KOPT-K1 (cell line): ENCODE data around the gene IL11RA.

Experiments
- H3K27ac ChIP-seq: fragments of 200-600 bp; sonication (generic); 2 replicates; pipeline ENCODE4 v1.5.1; 2016; ENCODE audit warnings: antibody characterized with exemption, mild to moderate bottlenecking, low read depth, low read length; ENCODE audit not compliant: poor library complexity, severe bottlenecking
- H3K36me3 ChIP-seq: fragments of 200-600 bp; sonication (generic); 2 replicates; pipeline ENCODE4 v1.5.1; 2017; ENCODE audit warnings: antibody characterized with exemption, mild to moderate bottlenecking, low read length, moderate library complexity; ENCODE audit not compliant: insufficient read depth
- H3K9me3 ChIP-seq: fragments of 200-600 bp; sonication (generic); 2 replicates; pipeline ENCODE4 v1.5.1; 2017; ENCODE audit warnings: antibody characterized with exemption, low read length, mild to moderate bottlenecking; ENCODE audit not compliant: insufficient read depth, poor library complexity, severe bottlenecking

The IL11RA gene

DNA sequence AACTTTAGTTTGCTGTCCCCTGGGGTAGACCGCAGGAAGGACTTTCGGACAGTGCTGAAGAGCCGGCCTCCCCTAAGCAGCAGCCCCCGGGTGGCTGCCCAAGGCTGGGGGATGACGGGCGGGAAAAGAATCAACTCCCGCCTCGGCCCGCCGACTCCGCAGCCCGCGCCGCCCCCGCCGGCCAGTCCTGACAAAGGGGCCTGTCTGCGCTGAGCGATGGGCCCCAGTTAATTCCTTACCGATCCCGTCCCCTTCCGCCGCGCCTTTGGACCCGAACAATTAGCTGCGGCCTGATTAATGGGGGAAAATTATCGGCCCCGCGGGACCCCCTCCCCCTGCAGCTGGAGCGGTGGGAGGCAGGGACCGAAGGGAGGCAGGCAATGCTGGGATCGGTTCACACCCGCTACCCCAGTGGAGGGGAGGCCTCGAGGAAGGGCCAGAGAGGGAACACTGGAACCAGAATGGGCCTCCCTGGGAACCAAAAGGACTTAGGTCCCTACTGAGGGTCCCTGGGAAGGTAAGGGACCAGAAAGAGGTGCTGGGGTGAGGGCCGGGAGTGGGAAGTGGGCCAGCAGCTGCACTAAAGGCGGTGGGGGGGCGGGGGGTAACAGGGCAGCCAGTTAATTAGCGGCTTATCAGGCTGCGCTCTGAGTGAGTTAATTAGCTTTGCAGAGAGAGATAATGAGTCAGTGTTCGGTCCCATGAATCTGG lies 27.4 kb upstream of the IL11RA start:
- H3K9me3 ChIP-seq: no peaks in the 10 kb centered on the region
- H3K27ac ChIP-seq: no peak overlapping the region

DNA sequence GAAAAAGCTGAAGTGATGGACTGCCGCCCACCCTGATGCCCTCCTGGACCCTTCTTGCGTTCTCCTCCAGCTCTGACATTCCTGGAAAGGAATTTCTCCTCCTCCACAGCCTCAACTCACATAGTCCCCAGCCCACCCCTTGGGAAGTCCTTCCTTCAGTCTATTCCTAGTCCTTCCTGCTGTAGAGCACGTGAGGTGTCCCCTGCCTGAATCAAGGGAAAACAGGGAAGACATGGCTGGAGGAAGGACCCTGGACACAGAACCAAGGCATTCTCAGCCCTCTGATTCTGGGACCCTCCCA lies 26.8 kb upstream of the IL11RA start:
- H3K36me3 ChIP-seq: no peaks in the 10 kb centered on the region
- H3K27ac ChIP-seq: no peak overlapping the region
- no peaks in the 10 kb centered on the region for H3K9me3 ChIP-seq

More for the DNA sequence above, 27.4 kb upstream of the IL11RA start:
- H3K36me3 ChIP-seq: no peaks in the 10 kb centered on the region

DNA sequence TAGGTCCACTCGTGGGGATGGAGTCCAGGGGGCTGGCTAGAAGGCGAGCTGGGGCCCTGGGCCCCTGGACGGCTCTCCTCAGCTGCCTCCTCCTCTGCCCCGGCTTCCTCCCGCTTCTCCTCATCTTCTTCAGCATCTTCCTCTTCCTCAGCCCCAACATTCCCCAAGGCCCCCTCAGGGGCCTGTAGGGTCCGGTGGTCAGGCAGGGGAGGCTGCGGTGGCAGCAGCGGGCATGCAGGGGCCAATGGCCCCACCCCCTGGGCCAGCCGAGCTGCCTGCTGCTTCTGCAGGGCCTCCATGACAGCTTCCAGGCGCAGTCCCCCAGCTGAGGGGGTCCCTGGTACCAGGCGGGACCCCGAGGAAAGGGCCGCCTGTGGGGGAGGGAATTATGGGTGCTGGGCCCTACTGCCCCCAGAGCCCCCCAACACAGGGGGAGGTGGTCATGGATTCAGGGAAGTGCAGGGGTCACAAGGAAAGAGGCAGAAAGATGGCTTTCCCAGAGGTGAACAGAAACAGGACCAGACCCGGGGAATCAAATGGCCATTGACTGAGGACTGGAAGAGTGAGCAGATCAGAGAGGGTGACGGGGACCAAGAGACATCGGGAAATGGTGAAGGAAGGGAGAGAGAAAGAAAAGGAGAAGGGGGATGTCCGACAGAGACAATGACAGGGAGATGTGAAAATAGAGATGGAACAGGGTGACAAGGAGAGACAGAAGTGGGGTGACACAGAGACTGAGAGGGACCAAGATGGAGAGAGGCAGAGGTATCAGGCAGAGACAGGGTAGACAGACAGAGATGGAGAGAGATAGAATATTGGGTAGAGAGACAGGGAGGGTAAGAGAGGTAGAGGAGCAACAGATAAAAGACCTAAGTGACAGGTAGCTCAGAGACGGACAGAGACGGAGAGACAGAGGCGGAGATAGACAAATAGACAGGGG lies 24.0 kb upstream of the IL11RA start:
- no peaks in the 10 kb centered on the region for H3K9me3 ChIP-seq
- H3K36me3 ChIP-seq: no peaks in the 10 kb centered on the region
- no peak overlapping the region for H3K27ac ChIP-seq

- H3K36me3 ChIP-seq: no peaks in the 10 kb centered on the region
- H3K9me3 ChIP-seq: no peaks in the 10 kb centered on the region
- no peak within 1 kb of the TSS for H3K27ac ChIP-seq
These were observed 23.1 kb upstream of the IL11RA start, which contains the start of gene ARID3C for GRCh38 chr9:34628656-34629490. ARID3C (minus strand) TSS chr9:34629066; CDS start chr9:34628014, 1,052 bp downstream.

DNA sequence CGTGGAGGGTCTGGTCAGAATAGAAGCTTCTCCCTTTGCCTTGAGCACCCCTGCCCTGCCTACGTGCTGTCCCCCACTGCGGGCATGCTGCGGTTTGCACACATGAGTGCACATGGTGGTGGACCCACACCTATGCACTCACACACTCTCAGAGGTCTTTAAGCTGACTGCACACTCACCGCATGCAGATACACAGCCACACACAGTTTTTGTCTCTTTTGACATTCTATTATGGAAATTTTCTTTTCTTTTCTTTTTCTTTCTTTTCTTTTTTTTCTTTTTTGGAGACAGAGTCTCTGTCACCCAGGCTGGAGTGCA lies 22.5 kb upstream of the IL11RA start:
- Histone ChIP-seq H3K27ac (no peak overlapping the region), H3K36me3 (peaks cover 2% of the 10 kb centered on the region; the same call in 1 of the 2 replicates), H3K9me3 (no peaks in the 10 kb centered on the region)

GRCh38 chr9:34630402-34631154 lies 21.4 kb upstream of the IL11RA start:
- H3K36me3 ChIP-seq: peaks cover 14% of the 10 kb centered on the region
- H3K9me3 ChIP-seq: no peaks in the 10 kb centered on the region
- H3K27ac ChIP-seq: no peak overlapping the region

DNA sequence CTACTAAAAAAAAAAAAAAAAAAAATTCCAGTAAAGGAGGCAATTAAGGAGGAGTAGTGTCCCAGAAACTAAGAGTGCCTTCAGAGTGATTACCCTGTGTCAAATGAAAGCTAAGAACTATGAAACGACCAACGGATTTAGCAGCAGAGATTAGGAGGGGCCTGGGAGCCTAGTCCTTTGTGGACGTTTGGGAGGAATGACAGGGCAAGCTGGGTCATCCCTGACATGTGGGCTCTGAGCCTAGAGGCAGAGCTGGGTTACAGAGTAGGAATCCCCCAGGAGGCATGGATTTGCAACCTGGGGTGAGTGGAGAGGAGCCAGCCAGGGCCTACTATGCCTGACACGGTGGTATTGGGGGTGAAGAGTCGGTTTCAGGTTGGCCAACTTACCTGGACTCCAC lies 18.8 kb upstream of the IL11RA start:
- Histone ChIP-seq H3K27ac (no peak overlapping the region), H3K9me3 (no peaks in the 10 kb centered on the region), H3K36me3 (peaks cover 19% of the 10 kb centered on the region)

DNA sequence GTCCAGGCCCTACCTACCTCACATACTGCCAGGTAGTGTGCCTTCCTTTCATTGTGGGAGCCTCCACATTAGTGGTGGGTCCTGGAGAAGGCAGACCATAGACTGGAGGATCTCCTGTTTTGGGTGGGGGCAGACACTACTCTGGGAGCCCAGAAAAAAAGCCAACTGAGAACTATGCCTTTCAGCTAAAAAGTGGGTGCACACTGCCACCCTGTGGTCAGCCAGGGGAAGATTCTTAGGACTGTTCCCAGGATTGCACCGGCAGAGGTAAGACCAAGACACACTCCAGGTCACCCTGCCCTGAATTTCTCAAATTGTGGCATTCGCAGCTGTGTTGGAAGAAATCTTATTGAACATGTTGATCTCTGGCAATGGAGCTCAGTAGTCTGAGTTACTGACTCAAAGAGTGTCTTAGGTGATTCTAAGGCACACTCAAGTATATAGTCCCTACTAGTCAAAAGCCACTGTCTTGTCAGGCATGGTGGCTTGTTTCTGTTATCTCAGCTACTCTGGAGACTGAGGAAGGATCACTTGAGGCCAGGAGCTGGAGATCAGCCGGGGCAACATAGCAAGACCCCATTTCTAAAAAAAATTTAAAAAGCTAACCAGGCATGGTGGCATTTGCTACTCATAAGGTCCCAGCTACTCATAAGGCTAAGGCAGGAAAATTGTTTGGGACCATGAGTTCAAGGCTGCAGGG lies 18.0 kb upstream of the IL11RA start:
- Histone ChIP-seq H3K9me3 (no peaks in the 10 kb centered on the region), H3K36me3 (peaks cover 19% of the 10 kb centered on the region), H3K27ac (no peak overlapping the region)

DNA sequence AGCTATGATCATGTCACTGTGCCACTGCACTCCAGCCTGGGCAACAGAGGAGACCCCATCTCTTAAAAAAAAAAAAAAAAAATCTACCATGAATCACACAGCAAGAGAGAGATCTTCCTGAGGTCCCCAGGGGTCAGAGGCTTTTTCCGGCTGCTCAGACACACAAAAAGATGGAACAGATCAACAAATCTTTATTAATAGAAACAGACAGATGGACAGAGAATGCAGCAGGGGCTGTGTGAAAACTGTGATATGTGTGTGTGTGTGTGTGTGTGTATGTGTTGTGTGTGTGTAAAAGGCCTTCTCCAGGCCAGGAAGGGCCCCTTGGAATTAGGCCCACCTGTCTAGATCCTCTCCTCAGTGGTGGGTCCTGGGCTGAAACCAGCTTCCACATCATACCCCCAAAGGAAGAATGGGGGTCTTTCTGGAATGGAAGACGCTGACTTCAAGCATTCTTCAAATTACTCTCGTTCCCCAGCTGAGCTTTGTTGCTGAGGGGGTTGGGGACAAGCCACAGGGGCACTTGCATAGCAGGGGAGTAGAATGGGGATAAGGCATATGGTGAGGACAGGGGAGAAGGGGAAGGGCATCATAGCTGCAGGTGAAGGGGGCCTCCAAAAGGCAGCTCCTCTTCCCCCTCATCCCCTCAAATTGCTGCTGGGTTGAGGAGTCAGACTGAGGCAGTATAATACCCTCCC lies 17.3 kb upstream of the IL11RA start:
- H3K27ac ChIP-seq: no peak overlapping the region
- H3K36me3 ChIP-seq: peaks cover 19% of the 10 kb centered on the region

DNA sequence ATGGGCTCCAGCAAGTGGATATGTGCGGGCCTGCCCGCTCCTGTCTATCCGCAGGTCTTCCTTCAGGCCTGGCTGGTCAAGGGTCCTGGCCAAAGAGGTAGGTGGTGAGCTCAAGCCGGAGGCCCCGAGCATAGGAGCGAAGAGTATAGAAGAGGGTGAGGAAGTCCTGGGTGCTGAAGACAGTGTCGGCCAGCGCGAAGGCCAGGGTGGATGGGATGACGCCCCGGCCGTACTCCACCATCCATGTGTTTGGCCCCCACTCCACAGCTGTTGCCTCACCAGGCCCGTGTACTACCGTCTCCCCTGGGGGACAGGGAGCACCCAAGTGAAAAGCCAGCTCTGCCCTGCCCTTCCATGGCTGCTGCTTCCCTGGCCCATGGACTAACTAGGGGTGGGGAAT lies 16.4 kb upstream of the IL11RA start:
- no peak overlapping the region for H3K27ac ChIP-seq
- H3K36me3 ChIP-seq: peaks cover 19% of the 10 kb centered on the region
- no peaks in the 10 kb centered on the region for H3K9me3 ChIP-seq

More for the DNA sequence above, 17.3 kb upstream of the IL11RA start:
- no peaks in the 10 kb centered on the region for H3K9me3 ChIP-seq

DNA sequence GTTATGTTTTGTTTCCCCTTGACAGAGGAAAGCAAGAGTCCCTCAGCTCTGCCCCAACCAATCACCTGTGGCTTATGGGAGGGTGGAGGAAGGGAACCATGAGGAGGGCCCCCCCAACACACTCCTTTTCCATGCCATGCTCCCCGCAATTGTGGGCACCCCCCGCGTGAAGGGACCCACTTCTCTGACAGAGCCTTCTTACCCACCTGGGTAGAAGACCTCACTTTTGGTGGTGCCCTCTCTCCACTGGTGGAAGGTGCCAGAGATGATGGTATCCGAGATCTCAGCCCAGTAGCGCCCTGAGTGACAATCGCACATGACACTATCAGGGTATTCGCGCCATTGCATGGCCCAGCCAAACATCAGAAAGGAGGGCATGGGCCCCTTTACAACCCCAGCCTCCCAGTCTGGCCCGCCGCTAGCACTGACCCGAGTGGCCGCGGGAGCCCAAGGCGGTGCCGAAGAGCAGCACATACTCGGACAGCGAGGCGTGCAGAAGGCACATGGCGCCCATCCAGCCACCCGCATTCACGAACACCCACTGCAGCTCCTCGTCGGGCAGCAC lies 15.1 kb upstream of the IL11RA start:
- peak overlapping the region; percentile 84 for H3K27ac ChIP-seq
- peaks cover 19% of the 10 kb centered on the region for H3K36me3 ChIP-seq
- no peaks in the 10 kb centered on the region for H3K9me3 ChIP-seq

- Histone ChIP-seq H3K27ac (peak within 1 kb of the TSS; percentile 84), H3K9me3 (no peaks in the 10 kb centered on the region), H3K36me3 (peaks cover 19% of the 10 kb centered on the region)
These were observed 14.4 kb upstream of the IL11RA start, which contains the start of gene SIGMAR1 for GRCh38 chr9:34637356-34638137. SIGMAR1 (minus strand) TSS chr9:34637787; CDS start chr9:34637697, 90 bp downstream.

GRCh38 chr9:34638138-34638445 lies 13.9 kb upstream of the IL11RA start:
- Histone ChIP-seq H3K9me3 (no peaks in the 10 kb centered on the region), H3K36me3 (peaks cover 19% of the 10 kb centered on the region), H3K27ac (peak overlapping the region; percentile 84)
